OCI-LY7 (cell line): Measurements from ENCODE around the gene GCNT4. TPM values are rescaled to one million over a fixed set of nuclear protein-coding genes. Genes with fewer than 3 reads are reported as not detected.

Experiments used
- BruUV-seq: library from RNA; stranded (reverse); fragments of 400-500 nt; replicated peaks from 2 replicates; lab custom pipeline; 2021; lab: Mats Ljungman, UMichigan
- CTCF ChIA-PET: fragments of 300-600 bp; sonication (Branson Sonifier 250); formaldehyde crosslinking; loops from one replicate; lab custom pipeline; 2022; ENCODE audit warnings: antibody characterized with exemption; ENCODE audit not compliant: unreplicated experiment; lab: Charles Lee
- POLR2A ChIA-PET: fragments of 300-600 bp; sonication (Branson Sonifier 250); formaldehyde crosslinking; loops from one replicate; lab custom pipeline; 2022; ENCODE audit warnings: antibody characterized with exemption; lab: Charles Lee
- DNase-seq: peaks from one replicate; pipeline ENCODE4 v3.0.0-alpha.2; 2015; ENCODE audit warnings: low spot score
- H2AFZ ChIP-seq: fragments of 200-600 bp; sonication (generic), shearing (Covaris generic); 2 replicates; pipeline ENCODE4 v1.6.1; 2014; ENCODE audit warnings: mild to moderate bottlenecking, antibody characterized with exemption, low read length, moderate library complexity
- H3K27ac ChIP-seq: fragments of 200-600 bp; sonication (generic); 2 replicates; pipeline ENCODE4 v1.5.1; 2014; ENCODE audit warnings: mixed run types, low read depth, mild to moderate bottlenecking, moderate library complexity, low read length, inconsistent platforms; ENCODE audit not compliant: poor library complexity, severe bottlenecking
- H3K36me3 ChIP-seq: fragments of 200-600 bp; sonication (generic); 2 replicates; pipeline ENCODE4 v1.6.1; 2014; ENCODE audit warnings: mild to moderate bottlenecking, antibody characterized with exemption, low read length, moderate library complexity, mixed read lengths; ENCODE audit not compliant: insufficient read depth
- H3K4me1 ChIP-seq: fragments of 200-600 bp; sonication (generic); 2 replicates; pipeline ENCODE4 v1.5.1; 2014; ENCODE audit warnings: mild to moderate bottlenecking, low read length; ENCODE audit not compliant: insufficient read depth, poor library complexity, severe bottlenecking
- H3K4me2 ChIP-seq: fragments of 200-600 bp; sonication (generic); 2 replicates; pipeline ENCODE4 v1.6.1; 2014; ENCODE audit warnings: mild to moderate bottlenecking, low read length
- H3K4me3 ChIP-seq: fragments of 200-600 bp; sonication (generic); 2 replicates; pipeline ENCODE4 v1.5.1; 2014; ENCODE audit warnings: mild to moderate bottlenecking, low read depth, low read length; ENCODE audit not compliant: poor library complexity, severe bottlenecking
- H3K79me2 ChIP-seq: fragments of 200-600 bp; sonication (generic); 2 replicates; pipeline ENCODE4 v1.6.1; 2016; ENCODE audit warnings: low read depth, mild to moderate bottlenecking, low read length, moderate library complexity, mixed read lengths; ENCODE audit not compliant: insufficient read depth
- H3K9me2 ChIP-seq: fragments of 200-600 bp; sonication (generic); 2 replicates; pipeline ENCODE4 v1.6.1; 2016; ENCODE audit warnings: mild to moderate bottlenecking, low read length, mixed read lengths; ENCODE audit not compliant: insufficient read depth
- H3K9me3 ChIP-seq: fragments of 200-600 bp; sonication (generic); 2 replicates; pipeline ENCODE4 v1.6.1; 2014; ENCODE audit warnings: mild to moderate bottlenecking, mixed run types, low read length, mixed read lengths
- H4K20me1 ChIP-seq: fragments of 200-600 bp; sonication (generic); 2 replicates; pipeline ENCODE4 v1.6.1; 2014; ENCODE audit warnings: mild to moderate bottlenecking, antibody characterized with exemption, low read length, moderate library complexity, mixed read lengths; ENCODE audit not compliant: insufficient read depth
- CTCF ChIP-seq: fragments of 200-600 bp; sonication (generic); conservative IDR thresholded peaks from 2 replicates; pipeline ENCODE4 v1.5.1; 2014; ENCODE audit warnings: mild to moderate bottlenecking, antibody characterized with exemption, low read length, moderate library complexity, mixed read lengths
- EZH2phosphoT487 ChIP-seq: fragments of 200-600 bp; sonication (generic); IDR thresholded peaks from 2 replicates; pipeline ENCODE4 v1.6.1; 2018; ENCODE audit warnings: low read depth, borderline replicate concordance, mild to moderate bottlenecking, mixed run types, antibody characterized with exemption, low read length, moderate library complexity, mixed read lengths
- intact Hi-C: fragments of 100-400 bp; cut with micrococcal nuclease; formaldehyde crosslinking; loops from one replicate; pipeline ENCODE4 v1.10.0; 2022; ENCODE audit not compliant: unreplicated experiment
- total RNA-seq, 2 experiments: library from RNA; depleted of rRNA in 1 of 2; stranded (reverse); fragments of >200 nt in 1 of 2; shearing (Covaris generic) in 1 of 2; gene quantifications; 2 replicates each; pipeline ENCODE4 v1.2.3, GENCODE V29; 2014 to 2022

Gene GCNT4
- total RNA-seq, 2 experiments from 2014 or later = not detected

DNA sequence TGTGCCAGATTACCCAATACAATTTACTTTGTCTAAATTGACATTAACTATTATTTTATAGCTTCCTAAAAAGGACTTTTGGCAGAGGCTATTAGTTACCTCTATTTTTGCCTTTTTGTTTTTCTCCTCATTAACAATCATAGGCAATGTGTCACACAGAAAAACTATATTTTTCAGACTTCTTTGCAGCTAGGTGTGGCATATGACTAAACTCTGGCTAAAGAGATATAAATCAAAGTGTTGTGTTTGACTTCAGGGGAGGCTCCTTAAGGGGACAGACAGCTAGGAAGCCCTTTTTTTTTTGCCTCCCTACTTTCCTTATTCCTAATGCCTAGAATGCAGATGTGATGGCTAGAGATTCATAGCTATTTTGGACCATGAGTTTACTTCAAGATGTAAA, 19.7 kb upstream of the GCNT4 start:
- Histone ChIP-seq H3K36me3 (no peaks in the 10 kb centered on the region), H3K9me3 (no peaks in the 10 kb centered on the region), H3K4me3 (no peak overlapping the region), H3K9me2 (no peaks in the 10 kb centered on the region), H3K27ac (no peak overlapping the region), H2AFZ (no peak overlapping the region), H4K20me1 (no peaks in the 10 kb centered on the region), H3K4me1 (no peaks in the 10 kb centered on the region), H3K4me2 (no peak overlapping the region), H3K79me2 (no peaks in the 10 kb centered on the region)
- no peak for TF ChIP-seq EZH2phosphoT487
- intact Hi-C loops = no loop called here
- BruUV-seq = no TSS peak
- ChIA-PET POLR2A (interaction anchor here (0.7 kb wide), 1 partner anchor 12 kb away, joined by 3 read pairs; no protein-coding TSS in a partner anchor), CTCF (no interaction called here)
- DNase-seq = no peak

- Histone ChIP-seq H3K27ac (no peak overlapping the region), H4K20me1 (no peaks in the 10 kb centered on the region), H2AFZ (no peak overlapping the region), H3K4me3 (no peak overlapping the region), H3K9me3 (no peaks in the 10 kb centered on the region), H3K79me2 (no peaks in the 10 kb centered on the region), H3K9me2 (no peaks in the 10 kb centered on the region), H3K4me1 (no peaks in the 10 kb centered on the region), H3K36me3 (no peaks in the 10 kb centered on the region), H3K4me2 (no peak overlapping the region)
- DNase-seq = no peak
- no TSS peak for BruUV-seq
- TF ChIP-seq EZH2phosphoT487 (no peak), CTCF (no peak)
- ChIA-PET CTCF (no interaction called here), POLR2A (no interaction called here)
- intact Hi-C loops = no loop called here
These were observed 18.7 kb upstream of the GCNT4 start for GRCh38 chr5:75071100-75071499.

DNA sequence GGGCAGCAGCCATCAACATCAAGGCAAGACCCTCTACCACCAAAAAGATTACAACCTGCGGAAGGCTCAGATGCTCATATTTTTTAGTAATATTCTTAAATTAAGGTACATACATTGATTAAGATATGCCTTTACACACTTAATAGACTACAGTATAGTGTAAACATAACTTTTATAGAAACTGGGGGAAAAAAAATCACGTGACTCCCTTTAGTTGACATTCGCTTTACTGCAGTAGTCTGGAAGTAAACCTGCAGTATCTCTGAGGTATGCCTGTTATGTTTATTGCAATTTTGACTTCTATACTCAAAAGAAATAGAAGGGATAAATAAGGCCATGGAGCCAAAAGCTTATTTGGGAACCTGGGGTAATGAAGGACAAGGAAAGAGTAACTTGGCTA, 15.1 kb upstream of the GCNT4 start:
- ChIA-PET CTCF (no interaction called here), POLR2A (interaction anchor here (0.6 kb wide), 1 partner anchor 217 kb away, joined by 3 read pairs; no protein-coding TSS in a partner anchor)
- H3K4me3 ChIP-seq = no peak overlapping the region
- H3K9me2 ChIP-seq = no peaks in the 10 kb centered on the region
- H4K20me1 ChIP-seq = no peaks in the 10 kb centered on the region
- no peak overlapping the region for H2AFZ ChIP-seq
- no peak overlapping the region for H3K27ac ChIP-seq
- no peaks in the 10 kb centered on the region for H3K79me2 ChIP-seq
- no TSS peak for BruUV-seq
- no peak for TF ChIP-seq CTCF
- TF ChIP-seq EZH2phosphoT487 = no peak
- no peaks in the 10 kb centered on the region for H3K9me3 ChIP-seq
- H3K4me2 ChIP-seq = no peak overlapping the region
- no peaks in the 10 kb centered on the region for H3K4me1 ChIP-seq
- no peaks in the 10 kb centered on the region for H3K36me3 ChIP-seq
- intact Hi-C loops = no loop called here
- no peak for DNase-seq
